IPS-NIHi11 (cell line): ENCODE results near the gene C12orf54.
"Not testable (repeated sequence)": the region's sequence is repeated elsewhere in the genome, so short reads cannot be mapped to it uniquely, and the experiment has no call there.

Experiments used
- DNase-seq: peaks from one replicate; pipeline ENCODE4 v3.0.0; 2012; ENCODE audit warnings: mixed read lengths, low spot score

Gene C12orf54

GRCh38 chr12:48482198-48482597 is at the start of gene C12orf54:
TSS of gene C12orf54 (plus strand) at chr12:48482498. CDS start at chr12:48483297, 799 bp downstream.
- no peak for DNase-seq

- DNase-seq = not testable (repeated sequence)
Observed at GRCh38 chr12:48434016-48434415, 48.3 kb upstream of the C12orf54 start.

GRCh38 chr12:48441069-48441468 is 41.2 kb upstream of the C12orf54 start:
- no peak for DNase-seq

GRCh38 chr12:48442179-48442847 is 40.0 kb upstream of the C12orf54 start:
- DNase-seq = peak; percentile 22

- no peak for DNase-seq
Observed at GRCh38 chr12:48445538-48445937, 36.8 kb upstream of the C12orf54 start.

- no peak for DNase-seq
Observed at GRCh38 chr12:48446161-48446776, 36.0 kb upstream of the C12orf54 start.

GRCh38 chr12:48447755-48448154 is 34.5 kb upstream of the C12orf54 start:
- no peak for DNase-seq

- DNase-seq = no peak
Observed at GRCh38 chr12:48451372-48451771, 30.9 kb upstream of the C12orf54 start.

GRCh38 chr12:48452961-48453360 is 29.3 kb upstream of the C12orf54 start:
- DNase-seq = not testable (repeated sequence)

GRCh38 chr12:48454667-48455066 is 27.6 kb upstream of the C12orf54 start:
- DNase-seq = no peak

- no peak for DNase-seq
Observed at GRCh38 chr12:48455116-48455515, 27.2 kb upstream of the C12orf54 start.

GRCh38 chr12:48459259-48459658 is 23.0 kb upstream of the C12orf54 start:
- no peak for DNase-seq

- DNase-seq = not testable (repeated sequence)
Observed at GRCh38 chr12:48469027-48469426, 13.3 kb upstream of the C12orf54 start.

- DNase-seq = no peak
Observed at GRCh38 chr12:48472259-48472658, 10.0 kb upstream of the C12orf54 start, which contains the start of gene ANP32D. TSS of gene ANP32D (plus strand) at chr12:48472559. CDS start at chr12:48472665, 106 bp downstream.

GRCh38 chr12:48473061-48473460 is 9.2 kb upstream of the C12orf54 start:
- no peak for DNase-seq

- DNase-seq = not testable (repeated sequence)
Observed at GRCh38 chr12:48474497-48474896, 7.8 kb upstream of the C12orf54 start.

GRCh38 chr12:48482930-48483329 is 632 bp downstream of the C12orf54 start:
- DNase-seq = no peak

- no peak for DNase-seq
Observed at GRCh38 chr12:48486261-48486660, 4.0 kb downstream of the C12orf54 start.

- no peak for DNase-seq
Observed at GRCh38 chr12:48486679-48487078, 4.4 kb downstream of the C12orf54 start.

- no peak for DNase-seq
Observed at GRCh38 chr12:48489012-48489411, 6.7 kb downstream of the C12orf54 start.

- not testable (repeated sequence) for DNase-seq
Observed at GRCh38 chr12:48489456-48489855, 7.2 kb downstream of the C12orf54 start.

- not testable (repeated sequence) for DNase-seq
Observed at GRCh38 chr12:48500281-48500680, 18.0 kb downstream of the C12orf54 start.

GRCh38 chr12:48506836-48507235 is 24.5 kb downstream of the C12orf54 start:
- not testable (repeated sequence) for DNase-seq

GRCh38 chr12:48508987-48509386 is 26.7 kb downstream of the C12orf54 start:
- DNase-seq = no peak
